Measurements from ENCODE around the gene MYO7A. TPM values are rescaled to one million over a fixed set of nuclear protein-coding genes. Genes with fewer than 3 reads are reported as not detected.

Gene MYO7A
- polyA plus RNA-seq, 1 donor (not counting 4 experiments of a cell fraction or from before 2014, with no cell fraction given): 0.75 TPM

GRCh38 chr11:77123591-77123990, 4.5 kb upstream of the MYO7A start:
- H3K9me3 ChIP-seq (ENCODE audit: control insufficient read depth, low read depth, low read length): no peaks in the 10 kb centered on the region
- no peaks in the 10 kb centered on the region for H3K9me1 ChIP-seq (ENCODE audit: control insufficient read depth, extremely low read depth, insufficient read depth, low read length)
- no peak overlapping the region for H3K27ac ChIP-seq (ENCODE audit: control insufficient read depth, insufficient read depth, low read length)
- no peaks in the 10 kb centered on the region for H4K20me1 ChIP-seq (ENCODE audit: control insufficient read depth, extremely low read depth, insufficient read depth, low read length)
- TF ChIP-seq CTCF (optimal IDR thresholded peaks at IDR 0.05 in 1 of 3, IDR thresholded peaks at IDR 0.05 in 1 of 3, conservative IDR thresholded peaks at IDR 0.05 in 1 of 3; ENCODE audit: extremely low read depth in 1 of 3, insufficient read depth in 2 of 3, low read length in 3 of 3) (no peak), EZH2 (IDR thresholded peaks at IDR 0.05; ENCODE audit: low read length) (no peak)
- no peak overlapping the region for H3K9ac ChIP-seq (ENCODE audit: control insufficient read depth, extremely low read depth, insufficient read depth, low read length)
- H3K79me2 ChIP-seq (ENCODE audit: control insufficient read depth, insufficient read depth, low read length): no peaks in the 10 kb centered on the region
- no peak overlapping the region for H3K4me3 ChIP-seq (ENCODE audit: control insufficient read depth in 2 of 3, extremely low read depth in 1 of 3, insufficient read depth in 2 of 3, low read depth in 1 of 3, low read length in 3 of 3)
- no peaks in the 10 kb centered on the region for H3K36me3 ChIP-seq (ENCODE audit: control insufficient read depth in 2 of 2, extremely low read depth in 1 of 2, insufficient read depth in 2 of 2, low read length in 2 of 2)
- peaks cover 5% of the 10 kb centered on the region for H3K4me1 ChIP-seq (ENCODE audit: control insufficient read depth, extremely low read depth, insufficient read depth, low read length)
- H3K27me3 ChIP-seq (ENCODE audit: control insufficient read depth, extremely low read depth, insufficient read depth, low read length): no peaks in the 10 kb centered on the region
- dilution Hi-C loops (cut with MboI; ENCODE audit: extremely low pct_ligation_motif_present, low sequenced_read_pairs): no loop called here
- H2AFZ ChIP-seq (ENCODE audit: control insufficient read depth, low read length): no peak overlapping the region
- H3K4me2 ChIP-seq (ENCODE audit: control insufficient read depth, extremely low read depth, insufficient read depth, low read depth, low read length): no peak overlapping the region
- FAIRE-seq (no peak), DNase-seq (ENCODE audit: low read depth, low spot score) (no peak)

- no peaks in the 10 kb centered on the region for H3K9me3 ChIP-seq (ENCODE audit: control insufficient read depth, low read depth, low read length)
- no peaks in the 10 kb centered on the region for H3K79me2 ChIP-seq (ENCODE audit: control insufficient read depth, insufficient read depth, low read length)
- FAIRE-seq: no peak
- no peak overlapping the region for H2AFZ ChIP-seq (ENCODE audit: control insufficient read depth, low read length)
- no peak overlapping the region for H3K4me2 ChIP-seq (ENCODE audit: control insufficient read depth, extremely low read depth, insufficient read depth, low read depth, low read length)
- DNase-seq (ENCODE audit: low read depth, low spot score): no peak
- no peak overlapping the region for H3K4me3 ChIP-seq (ENCODE audit: control insufficient read depth in 2 of 3, extremely low read depth in 1 of 3, insufficient read depth in 2 of 3, low read depth in 1 of 3, low read length in 3 of 3)
- H3K36me3 ChIP-seq (ENCODE audit: control insufficient read depth in 2 of 2, extremely low read depth in 1 of 2, insufficient read depth in 2 of 2, low read length in 2 of 2): no peaks in the 10 kb centered on the region
- H3K27ac ChIP-seq (ENCODE audit: control insufficient read depth, insufficient read depth, low read length): no peak overlapping the region
- peaks cover 5% of the 10 kb centered on the region for H3K4me1 ChIP-seq (ENCODE audit: control insufficient read depth, extremely low read depth, insufficient read depth, low read length)
- H3K27me3 ChIP-seq (ENCODE audit: control insufficient read depth, extremely low read depth, insufficient read depth, low read length): no peaks in the 10 kb centered on the region
- no peak overlapping the region for H3K9ac ChIP-seq (ENCODE audit: control insufficient read depth, extremely low read depth, insufficient read depth, low read length)
- dilution Hi-C loops (cut with MboI; ENCODE audit: extremely low pct_ligation_motif_present, low sequenced_read_pairs): no loop called here
- no peaks in the 10 kb centered on the region for H3K9me1 ChIP-seq (ENCODE audit: control insufficient read depth, extremely low read depth, insufficient read depth, low read length)
- TF ChIP-seq EZH2 (IDR thresholded peaks at IDR 0.05; ENCODE audit: low read length): no peak
- TF ChIP-seq CTCF (optimal IDR thresholded peaks at IDR 0.05 in 1 of 3, IDR thresholded peaks at IDR 0.05 in 1 of 3, conservative IDR thresholded peaks at IDR 0.05 in 1 of 3; ENCODE audit: extremely low read depth in 1 of 3, insufficient read depth in 2 of 3, low read length in 3 of 3): no peak
- H4K20me1 ChIP-seq (ENCODE audit: control insufficient read depth, extremely low read depth, insufficient read depth, low read length): no peaks in the 10 kb centered on the region
Measured at GRCh38 chr11:77124041-77124440, 4.0 kb upstream of the MYO7A start.

Measured in keratinocyte (primary cell).